SK-N-SH treated with all-trans-retinoic acid at 6 μM for 48 hours (cell line): Measurements from ENCODE around the gene ARHGAP12.

Experiments used
- ATAC-seq: fragments of 200-7000 bp; cut with Tn5 transposase; 3 replicates; pipeline ENCODE4 v1.9.1; 2020; ENCODE audit warnings: mild to moderate bottlenecking, moderate library complexity
- BACH2 ChIP-seq: fragments of 250-450 bp; sonication (Bioruptor Pico); IDR thresholded peaks from 2 replicates; pipeline ENCODE4 v1.9.0; 2021; ENCODE audit warnings: mild to moderate bottlenecking, borderline replicate concordance
- CREB5 ChIP-seq: fragments of 250-450 bp; sonication (Bioruptor Pico); IDR thresholded peaks from 2 replicates; pipeline ENCODE4 v1.5.1; 2020; ENCODE audit warnings: low read depth, mild to moderate bottlenecking, moderate library complexity
- CSDC2 ChIP-seq: fragments of 250-450 bp; sonication (Bioruptor Pico); IDR thresholded peaks from 2 replicates; pipeline ENCODE4 v1.5.0; 2020; ENCODE audit warnings: mild to moderate bottlenecking, moderate library complexity
- ESRRG ChIP-seq: fragments of 250-450 bp; sonication (Bioruptor Pico); IDR thresholded peaks from 2 replicates; pipeline ENCODE4 v1.6.1; 2021; ENCODE audit warnings: mild to moderate bottlenecking
- GLIS3 ChIP-seq: fragments of 250-450 bp; sonication (Bioruptor Pico); IDR thresholded peaks from 2 replicates; pipeline ENCODE4 v1.5.0; 2020; ENCODE audit warnings: mild to moderate bottlenecking, moderate library complexity
- ISL1 ChIP-seq: fragments of 250-450 bp; sonication (Bioruptor Pico); IDR thresholded peaks from 2 replicates; pipeline ENCODE4 v2.1.2; 2022; ENCODE audit warnings: mild to moderate bottlenecking, moderate library complexity
- PATZ1 ChIP-seq: fragments of 250-450 bp; sonication (Bioruptor Pico); IDR thresholded peaks from 2 replicates; pipeline ENCODE4 v1.8.0; 2020; ENCODE audit warnings: mild to moderate bottlenecking, moderate library complexity, borderline replicate concordance
- PPARA ChIP-seq: fragments of 250-450 bp; sonication (Bioruptor Pico); IDR thresholded peaks from 2 replicates; pipeline ENCODE4 v1.5.0; 2020; ENCODE audit warnings: mild to moderate bottlenecking, borderline replicate concordance
- RARB ChIP-seq: fragments of 250-450 bp; sonication (Bioruptor Pico); IDR thresholded peaks from 2 replicates; pipeline ENCODE4 v1.8.0; 2021; ENCODE audit warnings: mild to moderate bottlenecking, moderate library complexity
- SNAI2 ChIP-seq: fragments of 250-450 bp; sonication (Bioruptor Pico); IDR thresholded peaks from 2 replicates; pipeline ENCODE4 v1.5.0; 2020; ENCODE audit warnings: mild to moderate bottlenecking, moderate library complexity
- TCF4 ChIP-seq: fragments of 250-450 bp; sonication (Bioruptor Pico); IDR thresholded peaks from 2 replicates; pipeline ENCODE4 v1.8.0; 2021; ENCODE audit warnings: mild to moderate bottlenecking, moderate library complexity, borderline replicate concordance
- TOX ChIP-seq: fragments of 250-450 bp; sonication (Bioruptor Pico); IDR thresholded peaks from 2 replicates; pipeline ENCODE4 v1.8.0; 2021; ENCODE audit warnings: mild to moderate bottlenecking, moderate library complexity, borderline replicate concordance
- TSHZ2 ChIP-seq: fragments of 250-450 bp; sonication (Bioruptor Pico); IDR thresholded peaks from 2 replicates; pipeline ENCODE4 v1.5.0; 2020; ENCODE audit warnings: mild to moderate bottlenecking, moderate library complexity
- ZC3H10 ChIP-seq: fragments of 250-450 bp; sonication (Bioruptor Pico); IDR thresholded peaks from 2 replicates; pipeline ENCODE4 v1.5.1; 2021; ENCODE audit warnings: mild to moderate bottlenecking, moderate library complexity
- ZFP3 ChIP-seq: fragments of 250-450 bp; sonication (Bioruptor Pico); IDR thresholded peaks from 2 replicates; pipeline ENCODE4 v1.5.0; 2020; ENCODE audit warnings: mild to moderate bottlenecking, moderate library complexity
- ZNF565 ChIP-seq: fragments of 450-650 bp; formaldehyde crosslinking; conservative IDR thresholded peaks from 2 replicates; pipeline ENCODE4 v1.5.0; 2020; ENCODE audit warnings: low read depth, mild to moderate bottlenecking, moderate library complexity
- ZNF70 ChIP-seq: fragments of 450-650 bp; formaldehyde crosslinking; IDR thresholded peaks from 2 replicates; pipeline ENCODE4 v1.5.0; 2020; ENCODE audit warnings: mild to moderate bottlenecking, moderate library complexity
- ZNF8 ChIP-seq: fragments of 450-650 bp; formaldehyde crosslinking; IDR thresholded peaks from 2 replicates; pipeline ENCODE4 v1.5.0; 2020; ENCODE audit warnings: mild to moderate bottlenecking, moderate library complexity

ARHGAP12 gene

GRCh38 chr10:31935678-31936077 is 7.0 kb upstream of the ARHGAP12 start:
- ATAC-seq: no peak

DNA sequence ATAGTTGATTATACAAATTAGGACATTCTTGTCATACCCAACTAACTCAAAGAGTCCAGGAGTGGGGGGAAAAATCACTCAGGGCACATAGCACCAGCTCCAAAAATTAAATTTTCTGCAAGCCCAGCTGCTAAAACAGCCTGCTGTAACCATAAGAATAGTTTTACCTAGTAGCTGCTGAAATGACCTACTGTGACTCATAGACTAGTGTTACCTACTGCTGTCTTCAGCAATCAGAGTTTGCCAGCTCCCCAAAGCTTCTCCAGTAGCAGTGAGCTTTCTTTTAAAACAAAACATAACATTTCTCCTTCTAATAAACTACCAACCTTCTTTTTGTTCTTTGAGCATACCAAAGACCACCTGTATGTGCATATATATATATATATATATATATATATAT is 4.2 kb upstream of the ARHGAP12 start:
- ATAC-seq: no peak
- TF ChIP-seq ZFP3 (CRISPR knock-in tag): no peak
- no peak for TF ChIP-seq RARB
- TF ChIP-seq TOX (CRISPR knock-in tag): no peak
- TF ChIP-seq TCF4: no peak
- no peak for TF ChIP-seq SNAI2 (CRISPR knock-in tag)
- TF ChIP-seq CREB5 (CRISPR knock-in tag): no peak
- no peak for TF ChIP-seq BACH2 (CRISPR knock-in tag)
- no peak for TF ChIP-seq GLIS3
- TF ChIP-seq ZNF70 (CRISPR knock-in tag): no peak

More at GRCh38 chr10:31935678-31936077, 7.0 kb upstream of the ARHGAP12 start:
- TF ChIP-seq TSHZ2 (no peak), CREB5 (CRISPR knock-in tag) (no peak), ESRRG (CRISPR knock-in tag) (no peak), ZC3H10 (CRISPR knock-in tag) (no peak)
- TF ChIP-seq, all 23 proteins: peak for 0

DNA sequence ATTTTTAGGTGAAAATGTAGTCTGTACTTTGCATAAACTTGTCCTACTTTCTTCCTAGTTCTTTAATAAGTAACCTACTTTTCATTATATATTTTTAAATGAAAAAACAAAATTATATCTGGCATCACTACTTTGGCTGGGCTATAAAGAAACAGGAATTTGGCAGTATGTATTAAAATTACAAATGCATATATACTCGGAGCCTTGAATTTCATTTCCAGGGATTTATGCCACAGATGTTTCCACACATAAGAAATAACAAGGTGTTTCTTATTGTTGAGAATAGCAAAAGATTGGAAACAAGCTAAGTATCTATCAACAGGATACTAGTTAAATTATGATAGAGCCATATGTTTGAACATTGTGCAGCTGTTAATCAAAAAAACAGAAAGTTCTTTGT is 2.2 kb upstream of the ARHGAP12 start:
- TF ChIP-seq TSHZ2: no peak
- no peak for TF ChIP-seq CREB5 (CRISPR knock-in tag)
- TF ChIP-seq CSDC2 (CRISPR knock-in tag): no peak
- TF ChIP-seq ZNF565 (CRISPR knock-in tag): no peak
- TF ChIP-seq ZNF8 (CRISPR knock-in tag): no peak
- no peak for TF ChIP-seq ZNF70 (CRISPR knock-in tag)
- no peak for TF ChIP-seq ZFP3 (CRISPR knock-in tag)
- no peak for TF ChIP-seq GLIS3
- no peak for TF ChIP-seq PATZ1 (CRISPR knock-in tag)
- TF ChIP-seq ESRRG (CRISPR knock-in tag): no peak
- TF ChIP-seq ISL1: no peak
- TF ChIP-seq PPARA: no peak
- no peak for TF ChIP-seq TOX (CRISPR knock-in tag)
- ATAC-seq: no peak
